Retinal pigment epithelial cell (primary cell): ENCODE results near the gene SEMA4D.

Experiments
- DNase-seq: peaks from one replicate; pipeline ENCODE4 v3.0.0-alpha.2; 2010; ENCODE audit warnings: low read depth
- H3K4me3 ChIP-seq: 2 replicates; pipeline ENCODE4 v1.5.1; 2011; ENCODE audit warnings: mild to moderate bottlenecking, low read length, control low read depth, moderate library complexity
- CTCF ChIP-seq: conservative IDR thresholded peaks from 2 replicates; pipeline ENCODE4 v1.5.1; 2011; ENCODE audit warnings: low read depth, low read length, control low read depth, inconsistent platforms

SEMA4D gene

GRCh38 chr9:89448821-89449220 is 49.1 kb downstream of the SEMA4D start:
- no peak overlapping the region for H3K4me3 ChIP-seq
- no peak for TF ChIP-seq CTCF
- DNase-seq: no peak

GRCh38 chr9:89448381-89448780 is 49.5 kb downstream of the SEMA4D start:
- DNase-seq: no peak
- H3K4me3 ChIP-seq: no peak overlapping the region
- TF ChIP-seq CTCF: no peak

GRCh38 chr9:89447416-89447815 is 50.5 kb downstream of the SEMA4D start:
- no peak overlapping the region for H3K4me3 ChIP-seq
- DNase-seq: no peak
- TF ChIP-seq CTCF: no peak

- no peak for TF ChIP-seq CTCF
- H3K4me3 ChIP-seq: no peak overlapping the region
- DNase-seq: no peak
Observed at GRCh38 chr9:89446961-89447310, 51.0 kb downstream of the SEMA4D start.

GRCh38 chr9:89446261-89446960 is 51.5 kb downstream of the SEMA4D start:
- no peak overlapping the region for H3K4me3 ChIP-seq
- DNase-seq: no peak
- no peak for TF ChIP-seq CTCF

GRCh38 chr9:89445801-89446251 is 52.1 kb downstream of the SEMA4D start:
- DNase-seq: no peak
- TF ChIP-seq CTCF: no peak
- no peak overlapping the region for H3K4me3 ChIP-seq
